SK-N-SH treated with all-trans-retinoic acid at 6 μM for 48 hours (cell line): ENCODE data around the gene GABBR1.

ENCODE experiments used
- ATAC-seq: fragments of 200-7000 bp; cut with Tn5 transposase; 3 replicates; pipeline ENCODE4 v1.9.1; 2020; ENCODE audit warnings: mild to moderate bottlenecking, moderate library complexity
- ARNTL ChIP-seq: fragments of 450-650 bp; formaldehyde crosslinking; IDR thresholded peaks from 2 replicates; pipeline ENCODE4 v1.5.0; 2020; ENCODE audit warnings: low read depth, mild to moderate bottlenecking, moderate library complexity, borderline replicate concordance
- BACH2 ChIP-seq: fragments of 250-450 bp; sonication (Bioruptor Pico); IDR thresholded peaks from 2 replicates; pipeline ENCODE4 v1.9.0; 2021; ENCODE audit warnings: mild to moderate bottlenecking, borderline replicate concordance
- CREB5 ChIP-seq: fragments of 250-450 bp; sonication (Bioruptor Pico); IDR thresholded peaks from 2 replicates; pipeline ENCODE4 v1.5.1; 2020; ENCODE audit warnings: low read depth, mild to moderate bottlenecking, moderate library complexity
- CSRNP3 ChIP-seq: fragments of 250-450 bp; sonication (Bioruptor Pico); IDR thresholded peaks from 2 replicates; pipeline ENCODE4 v1.5.1; 2021; ENCODE audit warnings: mild to moderate bottlenecking, moderate library complexity
- ESRRG ChIP-seq: fragments of 250-450 bp; sonication (Bioruptor Pico); IDR thresholded peaks from 2 replicates; pipeline ENCODE4 v1.6.1; 2021; ENCODE audit warnings: mild to moderate bottlenecking
- GLIS3 ChIP-seq: fragments of 250-450 bp; sonication (Bioruptor Pico); IDR thresholded peaks from 2 replicates; pipeline ENCODE4 v1.5.0; 2020; ENCODE audit warnings: mild to moderate bottlenecking, moderate library complexity
- ISL1 ChIP-seq: fragments of 250-450 bp; sonication (Bioruptor Pico); IDR thresholded peaks from 2 replicates; pipeline ENCODE4 v2.1.2; 2022; ENCODE audit warnings: mild to moderate bottlenecking, moderate library complexity
- OSR1 ChIP-seq: fragments of 250-450 bp; sonication (Bioruptor Pico); IDR thresholded peaks from 2 replicates; pipeline ENCODE4 v1.8.0; 2022; ENCODE audit warnings: moderate library complexity, mild to moderate bottlenecking, inconsistent platforms
- PATZ1 ChIP-seq: fragments of 250-450 bp; sonication (Bioruptor Pico); IDR thresholded peaks from 2 replicates; pipeline ENCODE4 v1.8.0; 2020; ENCODE audit warnings: mild to moderate bottlenecking, moderate library complexity, borderline replicate concordance
- POU6F1 ChIP-seq: fragments of 250-450 bp; sonication (Bioruptor Pico); IDR thresholded peaks from 2 replicates; pipeline ENCODE4 v1.8.0; 2021; ENCODE audit warnings: low read depth, mild to moderate bottlenecking, moderate library complexity, borderline replicate concordance
- PPARA ChIP-seq: fragments of 250-450 bp; sonication (Bioruptor Pico); IDR thresholded peaks from 2 replicates; pipeline ENCODE4 v1.5.0; 2020; ENCODE audit warnings: mild to moderate bottlenecking, borderline replicate concordance
- RARB ChIP-seq: fragments of 250-450 bp; sonication (Bioruptor Pico); IDR thresholded peaks from 2 replicates; pipeline ENCODE4 v1.8.0; 2021; ENCODE audit warnings: mild to moderate bottlenecking, moderate library complexity
- SNAI2 ChIP-seq: fragments of 250-450 bp; sonication (Bioruptor Pico); IDR thresholded peaks from 2 replicates; pipeline ENCODE4 v1.5.0; 2020; ENCODE audit warnings: mild to moderate bottlenecking, moderate library complexity
- TCF4 ChIP-seq: fragments of 250-450 bp; sonication (Bioruptor Pico); IDR thresholded peaks from 2 replicates; pipeline ENCODE4 v1.8.0; 2021; ENCODE audit warnings: mild to moderate bottlenecking, moderate library complexity, borderline replicate concordance
- TOX ChIP-seq: fragments of 250-450 bp; sonication (Bioruptor Pico); IDR thresholded peaks from 2 replicates; pipeline ENCODE4 v1.8.0; 2021; ENCODE audit warnings: mild to moderate bottlenecking, moderate library complexity, borderline replicate concordance
- TSHZ2 ChIP-seq: fragments of 250-450 bp; sonication (Bioruptor Pico); IDR thresholded peaks from 2 replicates; pipeline ENCODE4 v1.5.0; 2020; ENCODE audit warnings: mild to moderate bottlenecking, moderate library complexity
- ZC3H10 ChIP-seq: fragments of 250-450 bp; sonication (Bioruptor Pico); IDR thresholded peaks from 2 replicates; pipeline ENCODE4 v1.5.1; 2021; ENCODE audit warnings: mild to moderate bottlenecking, moderate library complexity
- ZFP3 ChIP-seq: fragments of 250-450 bp; sonication (Bioruptor Pico); IDR thresholded peaks from 2 replicates; pipeline ENCODE4 v1.5.0; 2020; ENCODE audit warnings: mild to moderate bottlenecking, moderate library complexity
- ZFP30 ChIP-seq: fragments of 450-650 bp; formaldehyde crosslinking; IDR thresholded peaks from 2 replicates; pipeline ENCODE4 v1.5.0; 2022; ENCODE audit warnings: mild to moderate bottlenecking, moderate library complexity
- ZNF565 ChIP-seq: fragments of 450-650 bp; formaldehyde crosslinking; conservative IDR thresholded peaks from 2 replicates; pipeline ENCODE4 v1.5.0; 2020; ENCODE audit warnings: low read depth, mild to moderate bottlenecking, moderate library complexity
- ZNF70 ChIP-seq: fragments of 450-650 bp; formaldehyde crosslinking; IDR thresholded peaks from 2 replicates; pipeline ENCODE4 v1.5.0; 2020; ENCODE audit warnings: mild to moderate bottlenecking, moderate library complexity
- ZNF8 ChIP-seq: fragments of 450-650 bp; formaldehyde crosslinking; IDR thresholded peaks from 2 replicates; pipeline ENCODE4 v1.5.0; 2020; ENCODE audit warnings: mild to moderate bottlenecking, moderate library complexity

Gene GABBR1

GRCh38 chr6:29563435-29563965 lies 69.5 kb downstream of the GABBR1 start:
- TF ChIP-seq TOX (CRISPR knock-in tag) = no peak
- TF ChIP-seq ZNF565 (CRISPR knock-in tag) = no peak
- no peak for TF ChIP-seq ESRRG (CRISPR knock-in tag)
- no peak for TF ChIP-seq ZNF8
- TF ChIP-seq ZFP3 (CRISPR knock-in tag) = no peak
- TF ChIP-seq BACH2 (CRISPR knock-in tag) = no peak
- TF ChIP-seq POU6F1 = no peak
- TF ChIP-seq RARB (CRISPR knock-in tag) = no peak
- TF ChIP-seq TCF4 (CRISPR knock-in tag) = no peak
- TF ChIP-seq ZNF70 (CRISPR knock-in tag) = no peak
- no peak for TF ChIP-seq ZFP30 (CRISPR knock-in tag)
- TF ChIP-seq SNAI2 (CRISPR knock-in tag) = no peak
- TF ChIP-seq GLIS3 = no peak
- TF ChIP-seq PATZ1 (CRISPR knock-in tag) = no peak
- ATAC-seq = no peak

- TF ChIP-seq ISL1 (CRISPR knock-in tag) = no peak
- no peak for TF ChIP-seq CREB5 (CRISPR knock-in tag)
- no peak for TF ChIP-seq BACH2 (CRISPR knock-in tag)
- TF ChIP-seq ARNTL (CRISPR knock-in tag) = no peak
- no peak for TF ChIP-seq TSHZ2 (CRISPR knock-in tag)
- TF ChIP-seq ZFP3 (CRISPR knock-in tag) = no peak
- no peak for TF ChIP-seq ZNF565 (CRISPR knock-in tag)
- no peak for TF ChIP-seq RARB (CRISPR knock-in tag)
- no peak for TF ChIP-seq ZNF8
- TF ChIP-seq OSR1 (CRISPR knock-in tag) = no peak
- no peak for TF ChIP-seq TOX (CRISPR knock-in tag)
- TF ChIP-seq PPARA (CRISPR knock-in tag) = no peak
- no peak for TF ChIP-seq ZNF70 (CRISPR knock-in tag)
- TF ChIP-seq TCF4 (CRISPR knock-in tag) = no peak
- TF ChIP-seq GLIS3 = no peak
- TF ChIP-seq, all 23 proteins: peak for 0
- no peak for ATAC-seq
These were observed 71.3 kb downstream of the GABBR1 start for GRCh38 chr6:29561606-29562181.

GRCh38 chr6:29561091-29561490 lies 71.9 kb downstream of the GABBR1 start:
- no peak for ATAC-seq
- TF ChIP-seq ZNF565 (CRISPR knock-in tag) (no peak), PPARA (CRISPR knock-in tag) (no peak), CSRNP3 (CRISPR knock-in tag) (no peak), ZC3H10 (CRISPR knock-in tag) (no peak), ARNTL (CRISPR knock-in tag) (no peak), TOX (CRISPR knock-in tag) (no peak), PATZ1 (CRISPR knock-in tag) (no peak), ZFP30 (CRISPR knock-in tag) (no peak), ESRRG (CRISPR knock-in tag) (no peak), CREB5 (CRISPR knock-in tag) (no peak), ZNF8 (no peak)
